SK-N-SH treated with all-trans-retinoic acid at 6 μM for 48 hours (cell line): Measurements from ENCODE around the gene LUC7L3.

Experiments
- OSR1 ChIP-seq: fragments of 250-450 bp; sonication (Bioruptor Pico); IDR thresholded peaks from 2 replicates; pipeline ENCODE4 v1.8.0; 2022; ENCODE audit warnings: moderate library complexity, mild to moderate bottlenecking, inconsistent platforms
- PATZ1 ChIP-seq: fragments of 250-450 bp; sonication (Bioruptor Pico); IDR thresholded peaks from 2 replicates; pipeline ENCODE4 v1.8.0; 2020; ENCODE audit warnings: mild to moderate bottlenecking, moderate library complexity, borderline replicate concordance
- RARB ChIP-seq: fragments of 250-450 bp; sonication (Bioruptor Pico); IDR thresholded peaks from 2 replicates; pipeline ENCODE4 v1.8.0; 2021; ENCODE audit warnings: mild to moderate bottlenecking, moderate library complexity

- TF ChIP-seq OSR1 (CRISPR knock-in tag) (no peak), PATZ1 (CRISPR knock-in tag) (no peak), RARB (CRISPR knock-in tag) (no peak)
These were observed 21.6 kb upstream of the LUC7L3 start for GRCh38 chr17:50697663-50698272.
